HG03460 (cell line): Measurements from ENCODE around the gene LATS1.
"Not testable (repeated sequence)": the region's sequence is repeated elsewhere in the genome, so short reads cannot be mapped to it uniquely, and the experiment has no call there.

Experiments
- ATAC-seq: cut with Tn5 transposase; IDR thresholded peaks from one replicate; pipeline ENCODE4 v1.9.1; 2021; ENCODE audit not compliant: unreplicated experiment

Gene LATS1

GRCh38 chr6:149717588-149718458 is at the start of gene LATS1:
Gene LATS1, minus strand, starts transcription at chr6:149718101. Its CDS starts 15,975 bp downstream, at chr6:149702126.
- peak; percentile 87 for ATAC-seq

GRCh38 chr6:149766156-149766769 is 48.4 kb upstream of the LATS1 start:
- ATAC-seq = no peak

- ATAC-seq = no peak
Measured at GRCh38 chr6:149763866-149764265, 46.0 kb upstream of the LATS1 start.

GRCh38 chr6:149761438-149761837 is 43.5 kb upstream of the LATS1 start:
- ATAC-seq = peak; percentile 97

GRCh38 chr6:149756261-149756636 is 38.3 kb upstream of the LATS1 start:
- ATAC-seq = no peak

GRCh38 chr6:149755300-149756260 is 37.7 kb upstream of the LATS1 start:
- ATAC-seq = peak; percentile 85

- no peak for ATAC-seq
Measured at GRCh38 chr6:149754548-149754947, 36.6 kb upstream of the LATS1 start.

- ATAC-seq = not testable (repeated sequence)
Measured at GRCh38 chr6:149753374-149753637, 35.4 kb upstream of the LATS1 start.

- ATAC-seq = no peak
Measured at GRCh38 chr6:149752600-149753373, 34.9 kb upstream of the LATS1 start.

GRCh38 chr6:149751920-149752319 is 34.0 kb upstream of the LATS1 start:
- not testable (repeated sequence) for ATAC-seq

- no peak for ATAC-seq
Measured at GRCh38 chr6:149751239-149751638, 33.3 kb upstream of the LATS1 start.

- peak; percentile 38 for ATAC-seq
Measured at GRCh38 chr6:149750136-149750609, 32.3 kb upstream of the LATS1 start.

GRCh38 chr6:149749594-149750135 is 31.8 kb upstream of the LATS1 start, which contains the start of gene PCMT1:
Gene PCMT1, plus strand, starts transcription at chr6:149749741. Its CDS starts 161 bp downstream, at chr6:149749902.
- peak; percentile 81 for ATAC-seq

- peak; percentile 1 for ATAC-seq
Measured at GRCh38 chr6:149749082-149749593, 31.2 kb upstream of the LATS1 start.

- ATAC-seq = peak; percentile 54
Measured at GRCh38 chr6:149746147-149746946, 28.4 kb upstream of the LATS1 start, which contains the start of gene NUP43. Gene NUP43, minus strand, starts transcription at chr6:149746529. Its CDS starts 34 bp downstream, at chr6:149746495.

GRCh38 chr6:149745252-149745651 is 27.4 kb upstream of the LATS1 start:
- not testable (repeated sequence) for ATAC-seq

- ATAC-seq = no peak
Measured at GRCh38 chr6:149734915-149735314, 17.0 kb upstream of the LATS1 start.

GRCh38 chr6:149733089-149733720 is 15.3 kb upstream of the LATS1 start:
- ATAC-seq = no peak
